ENCODE measurements around the gene CYP11A1.

CYP11A1 gene

GRCh38 chr15:74340150-74340549 is 27.3 kb downstream of the CYP11A1 start:
- DNase-seq = peak; percentile 12

DNA sequence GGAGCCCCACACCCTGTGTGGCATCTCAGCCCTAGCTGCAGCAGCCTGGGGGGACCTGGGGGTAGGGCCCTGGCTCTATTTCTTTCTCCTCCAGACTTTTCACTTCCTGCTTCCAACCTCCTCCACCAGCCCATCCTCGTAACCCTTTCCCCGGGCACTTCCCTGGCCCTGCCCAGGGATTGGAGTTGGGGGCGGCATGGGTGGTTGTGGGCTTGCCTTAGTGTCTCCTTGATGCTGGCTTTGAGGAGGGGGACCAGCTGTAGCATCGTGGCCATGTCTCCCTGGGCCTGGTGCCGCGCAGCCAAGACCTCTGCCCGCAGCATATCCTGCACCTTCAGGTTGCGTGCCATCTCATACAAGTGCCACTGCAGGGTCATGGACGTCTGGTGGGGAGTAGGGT is 28.1 kb downstream of the CYP11A1 start:
- DNase-seq = no peak

DNA sequence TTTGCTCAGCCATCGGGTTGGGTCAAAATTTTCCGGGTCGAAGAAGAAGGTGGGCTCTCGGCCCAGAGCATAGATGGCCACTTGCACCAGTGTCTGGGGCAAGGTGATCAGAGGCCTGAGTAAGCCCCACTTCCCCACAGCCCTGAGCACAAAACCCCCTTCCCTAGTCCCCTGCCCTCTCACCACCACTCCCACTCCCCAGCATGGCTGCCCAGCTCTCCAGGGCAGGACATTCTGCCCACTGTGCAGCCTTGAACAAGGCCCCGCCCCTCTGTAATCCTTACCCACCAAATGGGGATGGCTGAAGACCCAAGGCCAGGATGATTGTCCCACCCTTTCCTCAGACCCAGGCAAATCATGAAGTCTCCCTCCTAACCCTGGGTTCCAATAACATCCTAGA is 28.8 kb downstream of the CYP11A1 start:
- no peak for DNase-seq

DNA sequence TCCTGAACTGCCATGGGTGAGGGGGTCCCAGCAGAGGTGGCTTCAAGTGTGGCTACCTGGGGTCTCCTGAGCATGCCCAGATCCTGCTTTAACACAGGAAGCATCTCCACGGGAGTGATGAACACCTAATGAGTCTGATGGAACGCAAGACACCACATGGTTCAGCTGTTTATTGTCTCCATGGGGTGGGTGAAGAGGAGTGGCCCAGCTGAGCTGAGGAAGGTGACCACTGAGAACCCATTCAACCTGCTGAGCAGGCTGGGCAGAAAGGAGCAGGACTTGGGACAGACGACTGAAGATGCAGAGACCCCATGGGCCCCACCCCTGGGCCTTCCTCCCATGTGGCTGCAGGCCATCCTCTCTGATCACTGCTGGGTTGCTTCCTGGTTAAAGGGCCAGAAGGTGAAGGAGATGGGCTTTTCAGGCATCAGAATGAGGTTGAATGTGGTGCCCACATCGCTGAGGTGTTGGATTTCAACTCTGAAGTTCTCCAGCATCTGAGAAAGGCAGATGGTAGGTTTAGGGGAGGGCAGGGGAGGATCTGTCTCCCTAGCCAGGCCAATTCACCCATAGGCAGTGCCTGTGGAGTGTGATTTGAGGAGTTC is 29.7 kb downstream of the CYP11A1 start:
- no peak for DNase-seq

- DNase-seq = no peak
These were observed 30.3 kb downstream of the CYP11A1 start for GRCh38 chr15:74337146-74337545.

DNA sequence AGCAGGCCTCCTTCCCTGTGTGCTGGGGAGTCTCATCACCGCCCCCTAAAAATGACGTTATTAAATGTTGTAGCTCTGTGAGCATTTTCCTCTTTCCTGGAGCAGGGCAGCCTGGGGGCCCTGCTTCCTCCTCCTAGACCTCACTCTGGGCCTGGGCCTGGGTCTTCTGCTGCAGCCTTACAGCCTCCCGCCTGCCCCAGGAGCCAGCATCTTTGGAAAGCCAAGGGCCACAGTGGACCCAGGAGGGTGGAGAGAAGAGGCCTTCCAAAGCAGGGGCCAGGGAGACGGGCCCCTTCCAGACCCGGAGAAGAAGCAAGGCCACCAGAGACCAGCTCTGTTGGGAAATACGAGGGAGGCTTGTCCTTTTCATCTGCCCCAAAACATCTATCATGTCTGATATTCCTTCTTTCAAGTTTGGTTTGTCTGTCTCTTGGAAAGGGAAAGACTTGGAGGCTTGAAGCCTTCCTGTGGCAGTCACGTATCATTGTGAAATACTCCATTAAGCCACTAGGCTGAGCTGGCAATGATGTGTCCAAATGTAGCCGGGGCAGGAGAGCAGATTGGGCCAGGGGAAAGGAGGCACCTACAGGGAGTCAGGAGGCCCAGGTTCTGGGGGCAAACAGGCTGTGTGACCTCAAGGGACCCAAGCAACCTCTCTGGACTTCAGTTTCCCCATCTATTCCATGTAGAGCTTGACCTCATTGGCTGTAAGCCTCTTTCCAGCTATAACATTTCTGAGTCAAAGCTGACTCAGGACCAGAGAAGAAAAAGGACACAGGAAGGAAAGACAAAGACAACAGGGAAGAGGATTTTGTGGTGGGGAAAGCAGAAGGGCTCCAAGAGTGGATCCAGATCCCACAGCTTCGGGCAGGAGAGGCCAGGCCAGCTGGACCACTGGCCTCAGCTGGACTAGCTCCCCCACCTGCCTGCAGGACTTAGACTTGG is 31.1 kb downstream of the CYP11A1 start:
- DNase-seq = no peak

GRCh38 chr15:74335396-74335795 is 32.0 kb downstream of the CYP11A1 start:
- DNase-seq = no peak

- no peak for DNase-seq
These were observed 33.3 kb downstream of the CYP11A1 start for GRCh38 chr15:74334127-74334526.

DNA sequence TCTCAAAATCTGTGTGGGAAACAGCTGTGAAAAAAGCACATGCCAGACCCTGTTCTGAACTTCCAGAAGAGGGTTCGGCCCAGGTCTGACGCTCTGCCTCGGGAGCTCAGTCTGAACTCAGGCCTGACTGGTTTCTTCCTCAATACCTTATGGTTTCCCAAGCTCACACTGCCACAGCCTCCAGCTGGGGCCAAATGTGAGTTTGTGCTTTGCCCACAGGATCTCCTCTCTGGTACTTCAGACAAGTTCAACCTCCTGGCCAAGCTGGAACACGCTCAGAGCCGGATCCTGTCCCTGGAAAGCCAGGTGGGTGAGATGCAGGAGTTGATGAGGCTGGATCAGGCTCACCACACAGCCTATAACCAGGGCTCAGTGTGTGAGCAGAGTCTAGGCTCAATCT is 33.8 kb downstream of the CYP11A1 start:
- DNase-seq = no peak

GRCh38 chr15:74333093-74333492 is 34.4 kb downstream of the CYP11A1 start:
- no peak for DNase-seq

GRCh38 chr15:74332611-74333010 is 34.8 kb downstream of the CYP11A1 start:
- DNase-seq = no peak

GRCh38 chr15:74332011-74332410 is 35.4 kb downstream of the CYP11A1 start:
- no peak for DNase-seq

- DNase-seq = no peak
These were observed 36.5 kb downstream of the CYP11A1 start for GRCh38 chr15:74330861-74331408.

DNA sequence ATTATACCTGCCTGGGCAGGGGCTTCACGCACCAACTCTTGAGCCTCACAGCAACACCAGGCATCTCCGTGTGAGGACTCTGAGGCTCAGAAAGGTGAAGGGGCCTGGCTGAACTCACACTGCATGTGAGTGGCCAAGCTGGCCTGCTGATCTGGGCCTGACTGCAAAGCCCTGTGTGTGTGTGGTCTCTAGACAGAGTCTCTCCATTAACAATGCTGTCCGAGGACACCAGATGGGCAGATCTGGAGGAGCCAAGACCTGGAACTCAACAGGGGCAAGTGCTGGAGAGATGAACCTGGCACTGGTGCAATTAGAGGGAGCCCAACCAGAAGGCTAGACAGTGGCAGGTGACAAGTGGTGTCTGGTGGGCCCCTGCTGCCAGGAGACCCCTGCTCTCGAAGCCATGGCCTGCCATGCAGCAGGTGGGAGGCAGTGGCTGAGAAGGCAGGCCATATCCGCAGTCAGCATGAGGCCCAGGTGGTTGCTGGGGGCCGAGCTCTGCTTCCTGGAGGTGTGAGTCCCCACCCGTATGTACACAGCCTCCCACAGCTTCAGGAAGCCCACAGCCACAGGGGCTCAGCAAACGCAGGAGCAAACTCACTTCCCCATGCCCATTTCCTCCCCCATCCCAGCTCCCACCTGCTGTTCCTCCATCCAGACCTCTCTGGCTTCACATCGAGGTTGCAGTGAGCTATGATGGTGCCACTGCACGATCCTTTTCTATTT is 39.0 kb downstream of the CYP11A1 start:
- DNase-seq = no peak

DNA sequence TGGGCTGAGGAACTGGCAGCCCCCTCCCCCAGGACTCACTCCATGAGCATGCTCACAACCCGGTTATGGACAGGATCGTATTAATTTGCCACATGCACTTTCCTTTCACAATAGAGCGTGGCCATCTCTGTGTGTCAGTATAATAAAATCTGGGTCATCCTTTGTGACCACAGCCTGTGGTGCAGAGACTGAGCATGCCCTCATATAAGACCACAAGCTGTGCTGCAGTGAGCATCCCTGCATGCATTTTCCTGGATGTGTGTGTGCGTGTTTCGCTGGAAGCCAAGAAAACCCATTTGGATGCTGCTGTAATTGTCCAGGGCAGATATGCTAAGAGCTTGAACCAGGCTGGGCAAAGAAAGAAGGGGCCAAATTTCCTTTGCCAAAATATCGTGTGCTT is 39.7 kb downstream of the CYP11A1 start:
- DNase-seq = no peak

DNA sequence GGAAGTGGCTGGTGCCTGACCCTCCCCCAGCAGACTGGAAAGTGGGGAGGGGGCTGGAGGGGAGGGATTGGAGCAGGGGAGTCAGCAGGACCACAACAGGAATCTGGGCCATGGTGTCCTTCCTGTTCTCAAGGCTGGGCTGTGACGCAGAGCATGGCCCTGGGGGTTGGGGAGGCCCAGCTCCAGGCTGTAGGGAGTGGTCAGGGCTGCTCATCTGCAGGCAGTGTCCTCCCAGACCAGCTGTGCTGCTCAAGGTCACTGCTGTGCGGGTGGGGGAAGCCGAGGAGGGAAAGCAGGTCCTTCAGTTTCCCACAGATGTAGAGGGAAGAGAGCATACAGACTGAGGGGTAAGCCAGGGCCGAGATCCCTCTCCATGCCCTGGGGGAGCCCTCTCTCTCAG is 40.7 kb downstream of the CYP11A1 start:
- DNase-seq = no peak

GRCh38 chr15:74324714-74325113 is 42.7 kb downstream of the CYP11A1 start:
- DNase-seq = no peak

GRCh38 chr15:74322558-74323180 is 44.8 kb downstream of the CYP11A1 start:
- DNase-seq = peak; percentile 57

GRCh38 chr15:74320352-74321247 is 46.8 kb downstream of the CYP11A1 start:
- DNase-seq = peak; percentile 53

DNA sequence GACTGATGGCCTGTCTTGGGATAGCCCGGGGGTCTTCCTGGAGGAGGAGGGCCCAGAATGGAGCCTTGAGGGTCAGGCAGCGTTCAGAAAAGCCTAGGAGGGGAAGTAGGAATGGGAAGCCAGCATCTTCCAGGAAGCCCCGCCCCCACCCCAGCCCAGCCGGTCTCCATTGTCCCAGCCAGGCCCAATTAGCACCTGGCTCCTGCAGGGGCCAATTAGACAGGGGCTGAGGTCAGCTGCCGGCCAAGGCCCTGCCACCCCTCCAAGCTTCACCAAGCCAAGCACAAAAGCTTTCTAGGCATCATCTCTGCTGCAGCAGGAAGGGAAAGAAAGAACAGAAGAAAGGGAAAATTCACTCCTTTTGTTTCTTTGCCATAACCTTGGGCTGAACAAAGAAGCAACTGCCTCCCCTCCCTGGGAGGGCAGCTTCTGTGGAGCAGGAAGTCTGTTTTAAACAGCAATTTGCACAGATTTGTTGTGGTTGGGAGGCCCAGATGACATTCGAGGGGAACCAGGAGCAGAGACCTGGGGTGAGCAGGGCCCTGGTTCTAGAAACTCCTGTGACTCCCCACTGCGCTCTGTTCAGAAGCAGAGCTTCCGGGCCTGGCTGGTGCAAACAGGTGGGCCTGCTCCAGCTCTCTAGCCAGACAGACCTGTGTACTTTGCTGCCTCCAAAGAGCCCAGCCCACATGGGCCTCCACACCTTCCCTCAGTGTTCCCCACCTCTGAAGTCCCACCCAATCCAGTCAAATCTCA is 47.7 kb downstream of the CYP11A1 start:
- DNase-seq = no peak

- DNase-seq = no peak
These were observed 48.3 kb downstream of the CYP11A1 start for GRCh38 chr15:74319138-74319460.

Data from fibroblast of skin of right quadriceps (primary cell).